SJCRH30 (cell line): ENCODE results near the gene STPG3. TPM values are rescaled to one million over a fixed set of nuclear protein-coding genes. Genes with fewer than 3 reads are reported as not detected.

ENCODE experiments used
- DNase-seq, 2 experiments: peaks; one replicate each; pipeline ENCODE4 v3.0.0-alpha.2; 2015 to 2020
- H3K27ac ChIP-seq: fragments of 250-450 bp; sonication (Bioruptor Pico); 2 replicates; pipeline ENCODE4 v1.5.1; 2020; ENCODE audit warnings: mild to moderate bottlenecking, moderate library complexity
- H3K27me3 ChIP-seq: fragments of 250-450 bp; sonication (Bioruptor Pico); 2 replicates; pipeline ENCODE4 v1.5.1; 2020; ENCODE audit warnings: mild to moderate bottlenecking, moderate library complexity
- H3K36me3 ChIP-seq: fragments of 250-450 bp; sonication (Bioruptor Pico); 2 replicates; pipeline ENCODE4 v1.5.1; 2020; ENCODE audit warnings: mild to moderate bottlenecking, moderate library complexity
- H3K4me1 ChIP-seq: fragments of 250-450 bp; sonication (Bioruptor Pico); 2 replicates; pipeline ENCODE4 v1.5.1; 2020; ENCODE audit warnings: mild to moderate bottlenecking, moderate library complexity
- H3K4me3 ChIP-seq: fragments of 250-450 bp; sonication (Bioruptor Pico); 2 replicates; pipeline ENCODE4 v1.5.1; 2020; ENCODE audit warnings: mild to moderate bottlenecking, moderate library complexity
- H3K9me3 ChIP-seq: fragments of 250-450 bp; sonication (Bioruptor Pico); replicated peaks from 2 replicates; pipeline ENCODE4 v1.5.1; 2020; ENCODE audit warnings: mild to moderate bottlenecking, moderate library complexity
- total RNA-seq: library from RNA; depleted of rRNA; stranded (reverse); fragments of >200 nt; shearing (Covaris generic); gene quantifications from 2 replicates; pipeline ENCODE4 v1.2.3, GENCODE V29; 2014; rRNA removed

STPG3 gene
- total RNA-seq, 1 experiment from 2014 or later, result not detected

GRCh38 chr9:137297966-137298365, 46.9 kb downstream of the STPG3 start:
- H3K27ac ChIP-seq, result no peak overlapping the region
- no peaks in the 10 kb centered on the region for H3K36me3 ChIP-seq
- H3K9me3 ChIP-seq, result peaks cover 7% of the 10 kb centered on the region; the same call in 1 of the 2 replicates
- no peak for DNase-seq
- no peak overlapping the region for H3K4me3 ChIP-seq
- H3K4me1 ChIP-seq, result peaks cover 22% of the 10 kb centered on the region
- peaks cover 34% of the 10 kb centered on the region for H3K27me3 ChIP-seq

- Histone ChIP-seq H3K9me3 (peaks cover 7% of the 10 kb centered on the region; the same call in 1 of the 2 replicates), H3K27me3 (peaks cover 34% of the 10 kb centered on the region), H3K27ac (no peak overlapping the region), H3K4me3 (no peak overlapping the region), H3K4me1 (peaks cover 25% of the 10 kb centered on the region), H3K36me3 (no peaks in the 10 kb centered on the region)
- no peak for DNase-seq
These were observed 47.5 kb downstream of the STPG3 start for GRCh38 chr9:137298401-137299202.

DNA sequence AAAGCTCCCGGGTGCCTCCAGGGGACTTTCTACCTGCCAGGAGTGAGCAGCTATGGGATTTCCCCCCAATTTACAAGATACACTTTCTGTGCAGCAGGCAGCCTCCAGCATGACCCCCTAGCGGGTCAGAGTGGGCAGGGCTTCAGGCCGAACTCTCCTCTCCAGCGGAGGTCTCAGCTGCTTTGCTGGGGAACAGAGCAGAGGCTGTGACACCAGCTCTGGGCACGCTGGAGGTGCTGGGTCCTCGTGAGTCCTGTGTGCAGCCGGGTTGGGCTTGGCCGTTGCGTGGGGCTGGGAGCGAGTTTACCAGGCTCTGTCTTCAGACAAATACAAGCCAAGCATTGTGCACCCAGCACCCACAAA, 48.1 kb downstream of the STPG3 start:
- Histone ChIP-seq H3K27me3 (peaks cover 34% of the 10 kb centered on the region), H3K9me3 (peaks cover 7% of the 10 kb centered on the region; the same call in 1 of the 2 replicates), H3K4me1 (peaks cover 29% of the 10 kb centered on the region), H3K36me3 (no peaks in the 10 kb centered on the region), H3K27ac (no peak overlapping the region), H3K4me3 (no peak overlapping the region)
- DNase-seq, result peak in 1 of 2 experiments; percentile 38

GRCh38 chr9:137299938-137300337, 48.9 kb downstream of the STPG3 start:
- Histone ChIP-seq H3K36me3 (no peaks in the 10 kb centered on the region), H3K4me1 (peaks cover 36% of the 10 kb centered on the region), H3K9me3 (no peaks in the 10 kb centered on the region), H3K27ac (no peak overlapping the region), H3K4me3 (peak overlapping the region; percentile 20), H3K27me3 (peaks cover 34% of the 10 kb centered on the region)
- DNase-seq, result peak; percentile 51 to 66

- Histone ChIP-seq H3K4me3 (peak overlapping the region; percentile 52), H3K27me3 (peaks cover 34% of the 10 kb centered on the region), H3K36me3 (no peaks in the 10 kb centered on the region), H3K4me1 (peaks cover 40% of the 10 kb centered on the region), H3K9me3 (no peaks in the 10 kb centered on the region), H3K27ac (no peak overlapping the region)
- peak; percentile 74 to 83 for DNase-seq
These were observed 49.5 kb downstream of the STPG3 start for GRCh38 chr9:137300567-137301080.

DNA sequence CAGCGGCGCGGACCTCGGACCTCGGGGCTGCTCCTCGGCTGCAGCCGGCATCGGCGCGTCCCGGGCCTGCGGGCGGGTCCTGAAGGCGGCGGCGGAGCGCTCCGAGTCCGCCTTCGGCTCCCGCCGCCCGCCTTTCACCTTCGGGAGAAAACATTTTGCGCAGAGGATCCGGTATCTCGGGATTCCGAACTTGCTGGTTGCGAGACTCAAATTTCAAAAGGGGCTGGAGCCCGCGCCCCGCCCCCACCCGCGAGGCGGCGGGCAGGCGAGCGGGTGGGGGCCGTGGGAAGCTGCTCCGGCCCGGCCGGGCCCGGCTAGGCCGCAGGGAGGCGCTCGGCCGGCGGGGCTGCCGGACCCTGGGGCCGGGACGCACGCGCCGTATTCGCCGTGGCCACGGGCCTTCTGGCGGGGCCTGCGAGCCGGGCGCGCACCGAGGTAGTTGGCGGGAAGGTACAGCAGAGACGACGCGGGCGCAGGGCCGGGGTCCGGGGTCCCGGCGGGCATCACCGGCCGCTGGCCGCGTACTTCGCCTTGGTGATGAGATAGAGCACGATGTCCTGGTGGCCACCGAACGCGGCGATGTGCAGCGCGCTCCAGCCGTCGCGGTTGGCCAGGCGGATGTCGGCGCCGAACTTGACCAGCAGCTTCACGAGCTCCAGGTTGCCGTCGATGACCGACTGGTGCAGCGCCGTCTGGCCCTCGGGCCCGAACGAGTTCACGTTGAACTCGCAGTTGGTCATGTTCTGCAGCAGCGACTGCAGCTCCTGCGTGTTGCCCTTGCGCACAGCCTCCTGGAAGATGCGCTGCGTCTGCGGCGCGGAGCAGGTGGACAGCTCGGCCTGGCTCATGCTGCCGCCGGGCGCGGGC, 50.2 kb downstream of the STPG3 start:
- Histone ChIP-seq H3K27ac (no peak overlapping the region), H3K9me3 (no peaks in the 10 kb centered on the region), H3K27me3 (peaks cover 32% of the 10 kb centered on the region), H3K4me1 (peaks cover 44% of the 10 kb centered on the region), H3K4me3 (peak overlapping the region; percentile 52), H3K36me3 (no peaks in the 10 kb centered on the region)
- DNase-seq, result peak; percentile 52 to 71

DNA sequence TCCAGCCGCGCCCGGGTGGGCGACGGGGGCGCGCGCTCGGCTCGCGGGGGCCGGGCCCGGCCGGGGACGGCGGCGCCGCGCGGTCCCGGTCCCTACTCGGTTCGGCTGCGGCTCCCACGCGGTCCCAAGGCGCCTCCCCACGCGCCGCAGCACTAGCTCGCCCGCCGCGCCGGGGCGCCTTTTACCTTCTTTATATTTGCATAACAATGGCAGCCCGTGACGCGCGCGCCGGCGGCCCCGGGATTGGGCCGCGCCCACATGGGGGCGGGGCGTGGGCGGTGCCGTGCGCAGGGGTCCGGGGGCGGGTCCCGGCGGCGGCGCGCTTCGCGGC, 51.0 kb downstream of the STPG3 start, which contains the start of gene NRARP:
Gene NRARP (minus strand): TSS at position 154 of the 331 bp plus-strand sequence. CDS start 343 bp downstream, outside the sequence.
- Histone ChIP-seq H3K4me3 (peak within 1 kb of the TSS; percentile 52), H3K27ac (peak within 1 kb of the TSS; percentile 80), H3K4me1 (peaks cover 38% of the 10 kb centered on the region), H3K9me3 (no peaks in the 10 kb centered on the region), H3K27me3 (peaks cover 24% of the 10 kb centered on the region), H3K36me3 (no peaks in the 10 kb centered on the region)
- DNase-seq, result peak in 1 of 2 experiments; percentile 38

GRCh38 chr9:137302449-137303150, 51.5 kb downstream of the STPG3 start:
- DNase-seq, result no peak
- Histone ChIP-seq H3K4me1 (peaks cover 38% of the 10 kb centered on the region), H3K27ac (no peak overlapping the region), H3K27me3 (peaks cover 21% of the 10 kb centered on the region), H3K36me3 (no peaks in the 10 kb centered on the region), H3K9me3 (no peaks in the 10 kb centered on the region), H3K4me3 (no peak overlapping the region)

Other genes starting within 250 kb of the STPG3 start
- gene ABCA2, start 223.0 kb upstream of the STPG3 start, total RNA-seq, result 4.0 and 4.6 TPM in 2 replicates
- not detected in 2 replicates for gene FUT7, start 219.2 kb upstream of the STPG3 start, total RNA-seq
- gene NPDC1, start 205.1 kb upstream of the STPG3 start, total RNA-seq, result 0.51 and 0.91 TPM in 2 replicates
- gene ENTPD2, start 197.2 kb upstream of the STPG3 start, total RNA-seq, result 1.9 and 2.0 TPM in 2 replicates
- gene SAPCD2, start 180.7 kb upstream of the STPG3 start, total RNA-seq, result 69.7 and 71.0 TPM in 2 replicates
- 12.6 and 13.8 TPM in 2 replicates for gene UAP1L1, start 173.8 kb upstream of the STPG3 start, total RNA-seq
- 38.4 and 42.6 TPM in 2 replicates for gene MAN1B1, start 164.3 kb upstream of the STPG3 start, total RNA-seq
- gene DPP7, start 136.6 kb upstream of the STPG3 start, total RNA-seq, result 12.6 and 13.4 TPM in 2 replicates
- gene GRIN1, start 112.1 kb upstream of the STPG3 start, total RNA-seq, result 0.49 and 2.0 TPM in 2 replicates
- 0.24 and 0.53 TPM in 2 replicates for gene LRRC26, start 81.2 kb upstream of the STPG3 start, total RNA-seq
- not detected in 2 replicates for gene TMEM210, start 79.2 kb upstream of the STPG3 start, total RNA-seq
- 29.7 and 38.7 TPM in 2 replicates for gene ANAPC2, start 62.7 kb upstream of the STPG3 start, total RNA-seq
- gene SSNA1, start 62.6 kb upstream of the STPG3 start, total RNA-seq, result 73.0 and 88.1 TPM in 2 replicates
- gene TPRN, start 50.5 kb upstream of the STPG3 start, total RNA-seq, result 14.0 and 14.8 TPM in 2 replicates
- gene TMEM203, start 45.6 kb upstream of the STPG3 start, total RNA-seq, result 57.3 and 60.5 TPM in 2 replicates
- gene NDOR1, start 45.6 kb upstream of the STPG3 start, total RNA-seq, result 12.5 and 17.2 TPM in 2 replicates
- gene RNF208, start 29.0 kb upstream of the STPG3 start, total RNA-seq, result 0.23 and 0.43 TPM in 2 replicates
- 1.7 TPM in 2 replicates for gene CYSRT1, start 26.1 kb upstream of the STPG3 start, total RNA-seq
- not detected in 2 replicates for gene RNF224, start 23.8 kb upstream of the STPG3 start, total RNA-seq
- gene SLC34A3, start 20.4 kb upstream of the STPG3 start, total RNA-seq, result 0.06 TPM in 1 of 2 replicates, not detected in the other
- gene TUBB4B, start 10.0 kb upstream of the STPG3 start, total RNA-seq, result 528 and 565 TPM in 2 replicates
- 65.5 and 66.8 TPM in 2 replicates for gene NELFB, start 4.0 kb downstream of the STPG3 start, total RNA-seq
- gene TOR4A, start 26.4 kb downstream of the STPG3 start, total RNA-seq, result 4.0 and 4.4 TPM in 2 replicates
- gene NRARP, start 51.0 kb downstream of the STPG3 start, total RNA-seq, result 0.89 and 1.0 TPM in 2 replicates
- gene EXD3, start 171.9 kb downstream of the STPG3 start, total RNA-seq, result 1.8 and 1.9 TPM in 2 replicates
- gene NOXA1, start 172.1 kb downstream of the STPG3 start, total RNA-seq, result not detected in 2 replicates
- not detected in 2 replicates for gene ENTPD8, start 190.1 kb downstream of the STPG3 start, total RNA-seq
- gene NSMF, start 208.0 kb downstream of the STPG3 start, total RNA-seq, result 35.4 and 40.3 TPM in 2 replicates